ENCODE results near the gene MPZL1. TPM values are rescaled to one million over a fixed set of nuclear protein-coding genes. Genes with fewer than 3 reads are reported as not detected.

The MPZL1 gene
- 166 and 178 TPM in 2 replicates for total RNA-seq

GRCh38 chr1:167721617-167722151, at the start of gene MPZL1:
Gene MPZL1 (plus strand): TSS chr1:167721982. CDS start chr1:167722152, 170 bp downstream.

Other genes with a start within 250 kb of the MPZL1 start
- not detected in 2 replicates for gene CD247, start 203.5 kb upstream of the MPZL1 start, total RNA-seq
- gene CREG1, start 168.2 kb upstream of the MPZL1 start, total RNA-seq: 56.3 and 157 TPM in 2 replicates
- 0.17 and 0.87 TPM in 2 replicates for gene RCSD1, start 91.8 kb upstream of the MPZL1 start, total RNA-seq
- gene ADCY10, start 192.2 kb downstream of the MPZL1 start, total RNA-seq: under 0.01 and 0.15 TPM in 2 replicates
- 83.2 and 107 TPM in 2 replicates for gene DCAF6, start 214.7 kb downstream of the MPZL1 start, total RNA-seq
- gene MPC2, start 215.1 kb downstream of the MPZL1 start, total RNA-seq: 38.2 and 47.6 TPM in 2 replicates